Hepatocyte (in vitro differentiated cells): ENCODE measurements around the gene PHB1.

Experiments used
- CTCF ChIP-seq: fragments of 200-600 bp; sonication (generic); IDR thresholded peaks from 2 replicates; pipeline ENCODE4 v1.5.1; 2016; ENCODE audit warnings: antibody characterized with exemption, mild to moderate bottlenecking; ENCODE audit not compliant: poor library complexity
- EZH2 ChIP-seq: fragments of 200-600 bp; sonication (generic); IDR thresholded peaks from 2 replicates; pipeline ENCODE4 v1.6.1; 2016; ENCODE audit warnings: antibody characterized with exemption, mild to moderate bottlenecking, borderline replicate concordance

- TF ChIP-seq EZH2: no peak
- TF ChIP-seq CTCF: no peak
Measured at GRCh38 chr17:49360796-49361128, 53.9 kb downstream of the PHB1 start.
